HG03196 (cell line): ENCODE measurements around the gene PICK1.

ENCODE experiments used
- ATAC-seq: cut with Tn5 transposase; IDR thresholded peaks from one replicate; pipeline ENCODE4 v1.9.1; 2021; ENCODE audit not compliant: unreplicated experiment

Gene PICK1

GRCh38 chr22:38056969-38057891 is at the start of gene PICK1:
Gene PICK1, plus strand, starts transcription at chr22:38057404. Its CDS starts 406 bp downstream, at chr22:38057810.
- no peak for ATAC-seq

GRCh38 chr22:38009000-38009806 is 48.0 kb upstream of the PICK1 start:
- ATAC-seq = no peak

- no peak for ATAC-seq
Measured at GRCh38 chr22:38012604-38013072, 44.6 kb upstream of the PICK1 start.

- ATAC-seq = no peak
Measured at GRCh38 chr22:38014083-38014482, 43.1 kb upstream of the PICK1 start.

GRCh38 chr22:38016182-38017151 is 40.7 kb upstream of the PICK1 start:
- no peak for ATAC-seq

- ATAC-seq = no peak
Measured at GRCh38 chr22:38017272-38017920, 39.8 kb upstream of the PICK1 start.

- no peak for ATAC-seq
Measured at GRCh38 chr22:38017939-38018885, 39.0 kb upstream of the PICK1 start.

- no peak for ATAC-seq
Measured at GRCh38 chr22:38018938-38019827, 38.0 kb upstream of the PICK1 start.

GRCh38 chr22:38021206-38021605 is 36.0 kb upstream of the PICK1 start:
- no peak for ATAC-seq

GRCh38 chr22:38023045-38023444 is 34.2 kb upstream of the PICK1 start:
- ATAC-seq = no peak

- ATAC-seq = no peak
Measured at GRCh38 chr22:38025514-38025913, 31.7 kb upstream of the PICK1 start.

GRCh38 chr22:38026130-38027111 is 30.8 kb upstream of the PICK1 start:
- no peak for ATAC-seq

- ATAC-seq = no peak
Measured at GRCh38 chr22:38027487-38027886, 29.7 kb upstream of the PICK1 start.

GRCh38 chr22:38028344-38029130 is 28.7 kb upstream of the PICK1 start:
- ATAC-seq = no peak

- no peak for ATAC-seq
Measured at GRCh38 chr22:38029370-38029769, 27.8 kb upstream of the PICK1 start.

- no peak for ATAC-seq
Measured at GRCh38 chr22:38029901-38030300, 27.3 kb upstream of the PICK1 start.
